HG02642 (cell line): ENCODE results near the gene EEA1.
"Not testable (repeated sequence)": the region's sequence is repeated elsewhere in the genome, so short reads cannot be mapped to it uniquely, and the experiment has no call there.

Source experiments
- ATAC-seq: cut with Tn5 transposase; IDR thresholded peaks from one replicate; pipeline ENCODE4 v1.9.1; 2021; ENCODE audit warnings: mild to moderate bottlenecking; ENCODE audit not compliant: unreplicated experiment, poor library complexity

EEA1 gene

DNA sequence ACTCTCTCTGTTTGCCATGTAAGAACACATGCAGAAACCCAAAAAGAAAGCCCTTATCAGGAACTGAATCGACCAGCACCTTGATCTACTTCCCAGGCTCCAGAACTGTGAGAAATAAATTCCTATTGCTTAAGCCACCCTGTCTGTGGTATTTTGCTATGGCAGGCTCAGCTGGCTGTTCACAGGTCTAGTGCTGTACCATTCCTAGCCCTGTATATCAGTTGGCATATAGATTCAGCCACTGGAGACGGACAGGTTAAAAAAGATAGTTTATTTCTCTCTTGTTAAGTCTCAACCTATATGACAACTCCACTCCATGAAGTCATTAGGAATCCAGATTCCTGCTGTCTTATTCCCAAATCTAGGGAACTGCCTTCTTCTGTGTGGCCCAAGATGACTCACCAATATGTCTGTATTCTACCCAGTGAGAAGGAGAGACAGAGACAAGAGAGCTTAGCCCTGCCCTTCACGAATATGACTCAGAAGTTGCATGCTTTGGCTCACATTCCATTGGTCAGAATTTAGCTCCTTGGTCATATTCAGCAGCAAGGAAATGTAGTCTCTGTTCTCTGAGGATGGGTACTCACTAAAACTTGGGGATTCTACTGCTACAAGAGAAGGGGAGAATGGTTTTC is 169.3 kb downstream of the EEA1 start:
- no peak for ATAC-seq

DNA sequence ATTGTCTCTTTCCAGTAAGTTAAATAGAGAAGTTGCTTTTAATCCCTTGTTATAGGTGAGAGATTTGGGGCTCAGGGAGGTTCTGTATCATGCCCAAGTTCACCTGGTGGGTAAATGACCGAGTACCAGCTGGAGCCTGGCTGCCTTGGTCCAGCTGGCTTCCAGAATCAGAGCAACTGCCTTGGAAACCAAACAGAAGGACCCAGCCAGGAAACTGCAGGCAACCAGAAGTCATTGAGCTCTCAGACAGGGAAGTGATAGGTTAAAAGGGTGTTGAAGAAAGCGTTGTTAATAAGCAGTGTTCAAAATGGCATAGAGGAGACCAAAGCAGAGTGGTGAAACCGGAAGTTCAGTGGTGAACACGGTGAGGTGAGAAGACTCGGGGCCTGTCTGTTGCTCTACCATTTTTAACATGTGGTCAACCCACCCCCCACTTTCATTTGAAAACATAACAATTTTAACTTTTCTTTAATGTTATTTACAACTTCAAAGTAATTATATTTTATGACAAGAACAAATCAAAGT is 171.4 kb downstream of the EEA1 start:
- ATAC-seq, result no peak

DNA sequence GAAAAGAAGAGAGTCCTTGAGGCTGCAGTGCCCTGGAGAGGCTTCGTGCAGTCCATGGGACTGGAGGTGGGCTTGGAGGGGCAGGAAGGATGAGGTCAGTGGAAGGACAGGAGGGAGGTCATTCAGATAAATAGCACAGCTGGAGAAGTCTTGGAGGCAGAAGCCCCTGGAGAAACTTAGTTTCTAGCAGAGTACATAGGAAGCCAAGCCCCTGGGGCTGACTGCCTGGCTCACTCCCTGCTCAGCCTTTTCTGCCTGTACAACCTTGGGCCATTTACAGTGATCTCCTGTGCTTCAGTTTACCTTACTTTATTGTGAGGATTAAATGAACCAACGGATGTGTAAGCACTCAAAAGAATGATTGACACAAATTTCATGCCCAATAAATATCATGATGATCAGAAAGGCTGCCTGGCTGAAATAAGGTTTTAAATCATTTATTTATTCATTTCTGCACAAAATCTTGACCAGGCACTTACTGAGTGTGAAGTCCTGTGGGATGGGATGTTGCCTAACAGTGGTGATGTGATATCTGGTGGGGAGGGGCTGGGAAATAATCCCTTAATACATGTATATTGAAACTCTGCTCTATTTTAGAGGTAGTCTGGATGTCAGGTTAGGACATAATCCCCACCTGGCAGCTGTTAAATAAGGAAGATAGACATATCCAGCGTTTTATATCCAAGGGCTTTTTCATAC is 172.0 kb downstream of the EEA1 start:
- ATAC-seq, result no peak

DNA sequence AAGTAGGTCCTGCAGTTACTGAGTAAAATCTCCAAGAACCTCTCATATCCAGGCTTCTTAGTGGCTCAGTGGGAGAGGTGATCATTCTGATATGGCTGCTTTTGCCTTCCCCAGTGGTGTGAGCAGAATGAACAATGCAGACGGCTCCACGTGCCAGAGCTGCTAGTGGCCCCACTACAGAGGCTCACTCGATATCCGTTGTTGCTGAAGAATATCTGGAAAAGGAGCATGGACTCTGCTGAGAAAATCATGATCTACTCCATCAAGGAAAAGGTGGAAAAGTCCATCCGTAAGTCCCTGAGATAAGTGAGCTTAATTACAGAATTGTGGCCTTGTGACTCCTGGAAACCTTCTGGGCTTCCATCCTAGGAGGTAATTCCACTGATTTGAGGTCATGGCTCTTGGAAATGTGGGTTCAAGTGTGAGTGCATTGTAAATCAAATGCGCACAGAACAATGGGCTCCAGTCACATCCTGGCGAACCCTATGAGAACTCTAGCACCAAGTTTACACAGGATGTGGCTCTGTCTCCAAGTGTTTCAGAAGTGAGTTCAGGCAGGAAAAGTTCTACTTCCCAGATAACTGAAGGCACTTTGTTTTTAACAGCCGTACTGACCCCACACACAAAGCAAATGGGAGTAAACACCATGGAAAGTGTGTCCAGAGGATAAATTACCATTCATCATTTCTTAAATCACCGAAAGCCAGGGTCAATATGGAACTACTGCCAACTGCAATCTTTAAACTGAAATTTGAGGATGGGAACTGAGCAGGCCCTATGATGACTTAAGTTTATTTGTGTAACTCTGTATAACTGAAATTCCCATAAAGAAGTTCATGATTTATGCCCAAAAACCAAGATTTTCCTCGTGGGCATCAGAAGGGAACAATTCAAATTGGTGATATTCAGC is 174.9 kb downstream of the EEA1 start:
- no peak for ATAC-seq

DNA sequence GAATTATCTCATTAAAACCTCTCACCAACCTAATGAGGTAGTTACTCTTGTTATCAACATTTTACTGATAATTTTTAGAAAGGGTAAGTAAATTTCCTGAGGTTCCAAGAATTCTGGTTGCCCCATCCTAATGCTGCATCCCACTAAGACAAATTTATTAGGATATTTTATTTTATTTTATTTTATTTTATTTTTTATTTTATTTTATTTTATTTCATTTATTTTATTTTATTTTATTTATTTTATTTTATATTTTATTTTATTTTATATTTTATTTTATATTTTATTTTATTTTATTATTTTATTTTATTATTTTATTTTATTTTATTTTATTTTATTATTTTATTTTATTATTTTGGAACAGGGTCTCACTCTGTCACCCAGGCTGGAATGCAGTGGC is 179.4 kb downstream of the EEA1 start:
- ATAC-seq, result not testable (repeated sequence)

DNA sequence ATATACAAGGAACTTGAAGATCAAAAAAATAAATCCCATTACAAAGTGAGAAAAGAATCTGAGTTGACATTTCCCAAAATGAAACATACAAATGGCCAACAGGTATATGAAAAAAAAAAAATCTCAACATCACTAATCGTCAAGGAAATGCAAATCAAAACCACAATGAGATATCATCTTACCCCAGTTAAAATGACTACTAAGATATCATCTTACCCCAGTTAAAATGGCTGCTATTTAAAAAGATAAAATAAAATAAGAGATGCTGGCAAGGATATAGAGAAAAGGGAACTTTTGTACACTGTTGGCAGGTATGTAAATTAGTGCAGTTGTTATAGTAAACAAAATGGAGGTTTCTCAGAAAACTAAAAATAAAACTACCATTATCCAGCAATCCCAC is 181.9 kb downstream of the EEA1 start:
- ATAC-seq, result no peak

DNA sequence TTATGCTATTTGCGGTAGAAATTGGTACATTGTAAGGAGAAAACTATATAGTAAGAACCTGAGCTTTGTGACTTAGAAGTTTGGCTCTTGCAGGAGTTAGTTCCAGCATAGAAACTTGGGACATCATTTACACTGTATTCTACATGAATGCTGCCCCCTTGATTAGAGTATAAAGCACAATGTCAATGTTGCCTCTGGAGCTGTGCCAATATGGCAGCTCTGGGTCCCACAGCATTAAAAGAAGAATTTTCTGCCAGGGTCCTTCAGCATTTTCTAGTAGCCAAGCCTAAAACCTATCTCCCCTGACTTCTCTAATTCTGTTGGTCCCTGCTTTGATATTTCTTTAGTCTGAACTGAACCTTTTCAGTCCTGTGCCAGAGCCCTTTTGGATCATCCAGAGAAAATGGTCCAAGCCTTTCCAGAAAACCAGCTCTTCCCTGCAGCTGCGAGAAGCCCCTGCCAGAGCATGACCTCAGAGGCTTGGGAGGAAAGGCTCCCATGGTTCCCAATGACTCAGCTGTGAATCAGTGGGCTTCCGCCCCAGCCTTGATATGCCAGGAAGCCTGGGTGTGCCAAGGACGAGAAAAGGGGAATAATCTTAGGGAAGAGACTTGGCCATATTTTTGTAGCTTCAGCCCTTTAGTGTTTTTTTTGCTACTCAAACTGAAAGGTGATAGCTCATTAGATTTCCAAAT is 183.1 kb downstream of the EEA1 start:
- no peak for ATAC-seq

DNA sequence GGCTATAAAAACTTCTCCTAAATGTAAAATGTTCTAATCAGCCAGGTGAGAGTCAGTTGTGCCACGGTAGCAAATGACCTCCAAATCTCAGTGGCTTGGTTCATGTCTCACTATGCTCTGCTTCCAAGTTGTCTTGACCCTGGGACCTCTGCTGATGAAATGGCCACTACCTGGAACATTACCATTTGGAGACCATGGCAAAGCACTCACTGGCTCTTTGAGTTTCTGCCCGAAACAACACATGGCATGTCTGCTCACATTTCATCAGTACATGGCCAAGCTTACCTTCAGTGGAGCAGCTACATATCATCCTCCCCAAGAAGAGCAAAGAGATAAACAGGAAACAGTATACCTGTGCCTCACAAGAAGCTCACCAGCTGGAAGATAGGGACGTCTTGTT is 186.1 kb downstream of the EEA1 start:
- no peak for ATAC-seq

DNA sequence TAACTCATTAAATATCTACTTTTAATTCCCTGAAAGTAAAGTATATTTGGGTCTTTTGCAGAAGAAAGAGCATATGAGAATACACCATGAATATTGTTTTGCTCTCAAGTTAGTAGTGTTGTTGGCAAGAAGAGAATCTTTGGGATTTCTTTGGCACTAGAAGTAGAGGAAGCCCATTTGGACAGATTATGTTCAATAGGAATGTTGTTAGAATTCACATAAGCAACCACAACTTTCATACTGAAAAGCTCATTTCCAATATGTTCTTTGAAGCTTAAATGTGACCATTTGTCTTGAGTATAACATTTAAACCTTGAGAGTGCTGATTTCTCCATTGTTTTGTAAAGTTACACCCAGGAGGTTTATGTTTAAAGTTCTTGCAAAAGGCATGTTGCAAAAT is 188.7 kb downstream of the EEA1 start:
- ATAC-seq, result no peak

DNA sequence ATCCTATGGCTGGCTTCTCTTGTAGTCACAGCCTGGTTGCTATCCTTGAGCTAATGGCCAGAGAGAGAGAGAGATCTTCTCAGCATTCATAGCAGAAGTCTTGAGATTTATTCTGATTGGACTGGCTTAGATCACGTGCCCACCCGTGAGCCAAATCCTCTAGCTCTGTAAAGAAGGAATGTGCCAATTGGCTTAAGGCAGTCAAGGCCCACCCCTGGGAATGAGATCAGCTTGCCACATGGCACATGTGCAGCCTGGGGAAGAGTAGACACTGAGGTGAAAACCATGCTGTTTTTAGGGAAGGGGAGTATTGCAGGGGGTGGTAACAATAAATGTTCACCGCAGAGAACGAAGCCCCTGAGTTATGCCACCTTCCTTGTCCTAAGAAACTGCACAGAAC is 190.0 kb downstream of the EEA1 start:
- ATAC-seq, result no peak

DNA sequence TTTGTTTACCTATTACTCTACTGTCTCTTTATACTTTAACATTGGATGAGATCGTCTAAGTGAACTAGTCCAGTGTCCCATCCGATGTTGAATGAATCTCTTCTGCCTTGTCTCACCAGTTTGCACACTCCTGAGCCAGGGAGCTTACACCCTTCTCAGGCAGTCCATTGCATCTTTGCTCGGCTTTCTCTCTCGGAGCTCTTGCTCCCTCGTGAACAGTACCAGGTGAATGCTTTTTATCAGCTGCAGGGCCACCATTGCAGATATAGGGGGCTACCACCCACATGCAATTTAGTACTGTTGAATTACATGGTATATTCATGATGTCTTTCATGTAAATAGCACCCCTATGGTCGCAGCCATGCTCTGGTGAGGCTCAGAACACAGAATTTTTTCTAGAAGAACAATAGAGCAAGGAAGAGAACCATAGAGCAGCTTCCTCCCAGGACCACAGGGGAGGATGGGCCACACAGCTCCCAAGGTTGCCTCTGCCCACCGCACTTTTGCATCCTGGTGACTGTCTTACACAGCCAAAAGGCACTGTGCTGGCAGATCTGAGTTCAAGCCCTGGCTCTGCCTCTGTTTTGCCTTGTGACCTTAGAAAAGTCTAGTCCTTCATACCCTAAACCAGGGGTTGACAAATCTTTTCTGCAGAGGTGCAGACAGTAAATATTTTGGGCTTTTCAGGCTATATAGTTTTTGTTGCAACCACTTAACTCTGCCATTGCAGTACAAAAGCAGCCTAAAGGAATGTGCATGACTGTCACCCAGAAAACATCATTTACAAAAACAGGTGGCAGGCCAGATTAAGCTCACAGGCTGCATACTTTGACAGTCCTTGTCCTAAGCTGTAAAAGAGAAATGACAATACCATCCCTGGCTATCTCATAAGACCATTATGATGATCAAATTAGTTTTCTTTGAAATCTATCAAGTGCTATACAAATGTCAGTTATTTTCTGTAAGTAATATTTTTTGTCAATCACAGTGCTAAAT is 190.9 kb downstream of the EEA1 start:
- ATAC-seq, result no peak

DNA sequence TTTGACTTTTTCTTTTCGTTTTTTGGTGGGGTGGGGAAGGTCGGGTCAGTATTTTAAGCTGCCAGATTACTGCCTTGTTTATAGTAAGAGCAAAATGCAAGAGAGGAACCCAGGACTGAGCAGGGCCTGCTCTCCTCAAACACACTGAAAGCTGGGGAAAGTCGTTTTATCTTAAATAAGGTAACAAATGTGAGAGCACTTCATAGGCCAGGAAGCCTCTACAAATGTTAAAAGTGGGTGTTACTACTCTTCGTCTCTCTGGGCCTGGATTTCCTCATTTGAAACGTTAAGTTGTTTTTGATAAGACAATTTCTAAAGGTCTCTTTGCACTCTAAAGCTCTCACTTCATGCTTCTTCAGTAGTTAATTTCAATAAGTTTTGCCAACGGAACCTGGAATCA is 192.5 kb downstream of the EEA1 start:
- no peak for ATAC-seq

DNA sequence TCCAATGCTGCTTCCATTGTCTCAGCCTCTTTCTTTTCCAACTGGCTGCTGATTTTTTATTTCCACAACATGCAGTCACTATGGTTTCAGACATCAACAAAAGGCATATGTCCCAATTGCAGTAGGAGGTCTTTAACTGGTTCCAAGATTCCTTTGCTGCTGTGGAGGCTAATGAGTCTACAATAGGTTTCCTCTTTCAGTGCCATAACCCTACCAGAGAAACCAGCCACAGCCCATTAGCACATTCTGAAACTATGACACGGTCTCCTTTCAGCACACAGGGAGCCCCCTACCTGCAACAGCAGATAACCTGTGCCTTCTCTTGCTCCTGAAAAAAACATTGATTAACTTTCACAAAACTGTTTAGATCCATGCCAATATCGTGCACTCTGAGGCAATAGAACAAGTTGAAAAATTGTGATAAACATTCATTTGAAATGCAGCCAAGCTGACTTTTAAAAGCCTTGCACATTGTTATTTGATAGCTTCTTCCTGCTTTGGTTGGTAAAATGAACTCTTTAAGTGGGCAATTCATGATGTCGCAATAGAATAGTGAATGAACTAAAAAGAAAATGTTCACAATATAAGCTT is 193.9 kb downstream of the EEA1 start:
- ATAC-seq, result no peak

DNA sequence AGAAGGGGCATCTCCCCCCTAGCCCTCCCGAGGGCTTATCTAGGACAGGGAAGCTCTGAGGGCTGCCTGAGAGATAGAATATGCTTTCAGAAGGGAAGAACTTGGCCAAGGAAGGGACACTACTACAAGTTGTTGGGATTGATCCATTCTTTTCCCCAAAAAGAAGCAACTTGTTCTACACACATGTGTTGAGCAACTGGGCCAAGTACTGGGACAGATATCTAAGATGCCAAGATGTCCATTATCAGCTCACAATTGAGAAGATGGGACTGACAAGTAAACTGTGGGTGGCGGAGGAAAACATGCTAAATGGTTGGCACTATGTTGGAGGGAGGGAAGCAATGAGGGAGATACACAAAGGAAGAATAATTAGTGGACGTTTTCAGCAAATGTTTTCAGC is 195.4 kb downstream of the EEA1 start:
- no peak for ATAC-seq

DNA sequence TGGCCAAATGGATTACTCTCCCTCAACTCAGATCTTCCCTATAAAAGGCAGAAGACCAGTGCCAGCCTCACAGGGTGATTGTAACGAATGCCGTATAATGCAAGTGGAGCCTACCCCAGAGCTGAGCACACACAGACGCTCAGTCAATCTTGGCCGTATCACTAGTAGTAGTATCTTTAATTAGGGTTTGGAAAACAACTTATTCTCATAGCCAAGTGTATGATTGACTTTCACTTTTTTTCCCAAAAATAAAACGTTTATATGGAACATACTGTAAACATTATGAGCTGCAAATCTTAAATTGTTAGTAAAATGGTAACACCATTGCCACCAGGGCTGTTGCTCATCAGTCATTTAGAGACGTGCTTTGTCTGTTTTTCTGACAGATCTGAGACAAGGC is 195.9 kb downstream of the EEA1 start:
- no peak for ATAC-seq

DNA sequence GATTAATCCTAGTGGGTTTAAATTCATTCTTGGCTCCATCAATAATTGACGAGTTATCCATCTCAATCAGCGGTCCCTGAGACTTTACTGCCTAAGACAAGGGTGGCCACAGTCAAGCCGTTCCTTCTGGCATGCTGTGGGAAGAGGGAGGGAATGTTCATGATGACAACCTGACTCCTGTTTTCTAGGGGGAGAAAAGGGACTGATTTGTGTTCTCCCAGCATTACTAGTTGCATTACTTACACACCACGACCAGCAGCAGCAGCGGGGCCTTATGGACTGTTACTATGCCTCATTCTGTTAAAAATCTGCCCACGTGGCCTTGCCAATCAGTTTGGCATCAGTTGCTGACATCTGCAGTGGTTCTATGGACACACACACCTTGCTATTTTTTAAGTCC is 196.4 kb downstream of the EEA1 start:
- ATAC-seq, result no peak

DNA sequence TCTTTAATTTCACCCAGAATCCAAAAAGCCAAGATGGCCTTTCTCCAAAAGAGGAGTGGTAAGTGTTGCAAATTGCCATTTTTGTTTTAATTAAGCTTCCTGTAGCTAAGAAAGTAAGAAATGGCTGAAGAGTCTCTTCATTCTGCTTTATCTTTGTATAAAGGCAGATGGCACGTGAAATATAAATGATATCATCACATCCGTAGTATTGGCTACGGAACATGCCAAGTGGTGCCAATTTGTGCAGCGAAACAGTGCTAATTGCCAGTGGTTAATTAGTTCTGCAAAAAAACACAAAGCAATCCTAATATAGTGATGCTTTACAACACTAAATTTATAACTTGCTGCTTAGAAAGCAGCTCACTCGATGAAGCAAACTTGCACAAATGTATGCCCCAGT is 196.9 kb downstream of the EEA1 start:
- ATAC-seq, result no peak

DNA sequence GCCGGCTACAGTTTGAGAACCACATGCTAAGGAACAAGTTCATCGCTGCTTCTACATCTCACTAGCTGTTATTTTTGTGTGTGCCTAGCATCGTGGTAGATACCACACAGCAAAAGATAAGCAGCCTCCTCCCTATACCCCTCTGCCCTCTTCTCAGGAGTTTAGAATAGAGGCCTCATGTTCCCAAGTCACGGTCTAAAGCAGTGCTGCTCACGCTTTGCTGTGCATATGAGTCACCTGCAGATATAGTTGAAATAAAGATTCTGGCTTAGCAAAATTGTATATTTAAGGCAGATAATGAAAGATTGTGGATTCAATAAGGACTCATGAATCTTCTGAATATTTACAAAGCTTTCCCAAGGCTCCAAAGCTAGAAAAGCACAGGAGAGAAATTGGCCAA is 198.3 kb downstream of the EEA1 start:
- ATAC-seq, result no peak

DNA sequence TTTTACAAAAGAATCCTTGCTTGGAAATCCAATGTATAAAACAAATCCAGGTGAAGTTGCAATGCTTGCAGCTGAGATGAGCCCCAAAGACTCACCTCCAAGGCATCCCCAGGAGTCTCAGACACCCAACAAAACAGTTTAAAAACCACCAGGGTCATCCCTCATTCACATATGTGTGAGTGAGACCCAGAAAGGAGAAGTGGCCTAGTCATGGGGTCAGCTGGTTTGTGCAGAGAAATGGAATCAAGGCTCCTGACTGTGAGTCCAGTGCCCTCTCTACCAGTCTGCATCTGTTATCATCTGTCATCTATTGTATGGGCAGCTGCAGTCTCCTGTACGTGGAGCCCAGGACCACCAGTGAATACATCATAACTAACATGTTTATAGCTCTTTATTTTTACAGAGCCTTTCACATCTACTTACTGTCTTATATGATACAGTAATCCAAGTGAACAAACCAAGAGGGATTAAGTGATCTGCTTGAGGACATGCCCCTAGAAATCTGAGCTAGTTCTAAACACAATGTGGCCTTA is 199.3 kb downstream of the EEA1 start:
- no peak for ATAC-seq
